Measurements from ENCODE around the gene TMEM131L. TPM values are rescaled to one million over a fixed set of nuclear protein-coding genes. Genes with fewer than 3 reads are reported as not detected.

TMEM131L gene
- total RNA-seq, 4 donors from 2014 or later = 17.7 to 43.9 (median 24.8) TPM

Other genes starting within 250 kb of the TMEM131L start
- 1 to 10 TPM in 1 of 4 donors, not detected in 3; 1.6 TPM for gene MND1, start 121.7 kb upstream of the TMEM131L start, total RNA-seq
- 10 to 100 TPM; 55.4 to 97.2 (median 87.8) TPM for gene TLR2, start 217.9 kb downstream of the TMEM131L start, total RNA-seq